SW480 (cell line): ENCODE results near the gene PRDX2.

Experiments used
- DNase-seq: peaks from one replicate; pipeline ENCODE4 v3.0.0-alpha.2; 2016; ENCODE audit warnings: low spot score

Gene PRDX2

GRCh38 chr19:12779162-12779993, 22.2 kb downstream of the PRDX2 start:
- peak; percentile 45 for DNase-seq

- no peak for DNase-seq
Observed at GRCh38 chr19:12778905-12779161, 22.8 kb downstream of the PRDX2 start.

GRCh38 chr19:12778017-12778904, 23.3 kb downstream of the PRDX2 start:
- peak; percentile 90 for DNase-seq

GRCh38 chr19:12777217-12778016, 24.2 kb downstream of the PRDX2 start:
- DNase-seq: peak; percentile 82

DNA sequence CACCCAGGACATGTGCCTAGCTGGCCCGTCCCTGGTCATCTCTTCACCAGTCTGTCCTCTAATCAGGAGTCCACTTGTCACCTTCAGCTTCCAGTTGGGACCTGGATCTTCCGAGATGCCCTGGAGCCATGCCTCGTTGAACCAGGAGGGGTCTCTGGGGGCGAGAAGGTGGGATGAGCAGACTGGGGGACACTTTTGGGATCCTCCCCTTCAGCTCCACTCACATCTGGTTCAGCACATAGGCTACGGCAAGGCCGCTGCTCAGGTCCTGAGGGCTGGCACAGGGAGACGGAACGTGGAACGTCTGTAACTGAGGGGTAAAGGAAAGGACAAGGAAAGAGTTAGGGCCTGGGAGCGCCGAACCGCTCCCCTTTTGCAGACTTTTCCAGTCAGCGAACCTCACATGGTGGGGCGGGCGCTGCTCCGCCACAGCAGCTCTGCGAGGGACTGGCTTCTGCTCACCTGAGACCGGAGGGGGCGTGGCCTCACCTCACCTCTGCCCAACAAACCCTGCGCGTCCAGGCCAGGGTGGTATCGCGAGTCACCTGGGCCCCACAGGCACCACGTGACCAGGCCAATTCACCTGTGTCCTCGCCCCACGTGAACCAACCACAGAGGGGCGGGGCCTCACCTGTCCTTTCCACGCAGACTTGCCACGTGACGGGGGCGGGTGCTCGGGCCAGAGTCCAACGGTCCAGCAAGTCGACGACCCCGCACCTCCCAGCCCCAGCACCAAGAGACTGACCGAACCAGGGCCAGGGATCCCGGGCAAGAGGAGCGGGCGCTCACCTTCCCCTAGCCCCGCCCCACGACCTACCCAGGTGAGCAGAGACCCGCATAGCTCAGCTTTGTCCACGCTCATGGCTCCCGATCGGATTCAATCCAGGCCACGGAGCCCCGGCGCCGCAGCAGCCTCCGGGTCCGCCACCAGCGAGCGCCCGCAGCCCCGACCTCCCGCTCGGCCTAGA, 26.7 kb downstream of the PRDX2 start, which contains the start of gene HOOK2:
Gene HOOK2, minus strand, starts transcription at position 965 of the 968 bp plus-strand sequence. Its CDS starts 103 bp downstream, at position 862.
- DNase-seq: peak; percentile 97

DNA sequence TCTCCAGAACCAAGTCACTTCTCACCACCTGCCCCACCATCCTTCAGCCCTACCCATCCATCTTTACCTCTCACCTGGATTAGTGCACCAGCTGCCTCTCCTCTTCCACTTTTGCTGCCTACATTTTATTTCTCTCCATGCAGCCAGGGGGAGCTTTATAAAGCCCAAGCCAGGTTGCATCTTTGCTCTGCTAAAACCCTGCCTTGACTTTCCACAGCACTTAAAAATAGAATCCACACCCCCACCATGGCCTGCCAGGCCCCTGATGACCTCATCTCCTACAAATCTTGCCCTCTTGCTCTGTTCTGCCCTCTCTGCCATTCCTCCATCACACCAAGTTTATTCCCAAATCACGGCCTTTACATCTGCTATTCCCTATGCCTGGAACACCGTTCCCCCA, 28.0 kb downstream of the PRDX2 start:
- DNase-seq: no peak

DNA sequence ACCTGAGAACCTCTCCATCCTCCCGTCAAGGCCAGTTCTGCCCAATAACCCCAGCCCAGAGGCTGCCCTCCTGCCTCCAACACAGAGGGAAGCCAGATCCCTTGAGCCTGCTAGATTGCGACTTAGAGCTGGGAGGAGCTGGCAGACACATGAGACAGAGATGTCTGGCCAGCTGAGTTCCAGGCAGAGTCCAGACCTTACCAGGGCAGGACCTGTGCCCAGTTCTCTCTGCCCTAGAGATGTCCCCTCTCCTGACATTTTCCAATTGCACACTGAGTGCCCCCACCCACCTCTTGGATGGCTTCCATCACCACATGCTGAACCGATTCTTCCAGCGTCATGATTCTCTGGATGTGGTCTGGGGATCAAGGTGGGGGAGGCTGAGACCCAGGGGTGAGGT, 29.3 kb downstream of the PRDX2 start:
- no peak for DNase-seq

- DNase-seq: no peak
Observed at GRCh38 chr19:12770922-12771321, 30.7 kb downstream of the PRDX2 start.

DNA sequence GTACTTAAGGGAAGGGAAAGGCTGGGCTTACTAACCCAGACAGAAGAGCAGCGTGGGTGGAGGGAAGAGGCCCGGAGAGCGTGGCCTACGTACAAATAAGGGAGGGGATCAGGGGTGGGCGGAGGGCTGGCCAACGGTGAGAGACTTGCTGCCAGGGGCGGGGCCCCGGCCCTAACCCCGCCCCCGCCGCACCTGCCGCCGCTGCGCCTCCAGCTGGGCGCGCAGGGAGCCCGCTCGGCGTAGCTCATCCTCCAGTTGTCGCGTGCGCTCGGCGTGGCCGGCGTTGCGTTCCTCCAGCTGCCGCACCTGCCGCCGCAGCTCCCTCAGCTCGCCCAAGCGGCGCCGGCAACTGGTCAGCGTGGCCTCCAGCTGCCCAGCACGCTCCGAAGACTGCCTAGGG, 31.9 kb downstream of the PRDX2 start:
- no peak for DNase-seq

DNA sequence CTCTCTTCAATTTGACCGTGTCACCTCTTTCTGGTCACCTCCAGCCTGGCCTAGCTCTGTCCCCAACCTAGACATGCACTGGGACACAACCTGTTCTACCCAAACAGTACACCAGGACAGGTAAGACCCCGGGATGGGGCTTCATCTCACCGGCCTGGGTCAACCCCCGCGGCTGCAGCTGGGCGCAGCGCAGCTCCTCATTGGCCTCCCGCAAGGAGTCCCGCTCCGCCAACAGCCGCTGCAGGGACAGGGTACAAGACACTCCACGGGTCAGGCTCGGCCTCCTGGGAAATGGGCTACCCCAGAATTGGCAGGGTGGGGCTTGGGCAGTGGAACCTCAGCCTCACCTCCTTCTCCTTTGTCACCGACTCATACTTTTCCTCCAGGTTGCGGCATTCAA, 33.9 kb downstream of the PRDX2 start:
- DNase-seq: no peak

DNA sequence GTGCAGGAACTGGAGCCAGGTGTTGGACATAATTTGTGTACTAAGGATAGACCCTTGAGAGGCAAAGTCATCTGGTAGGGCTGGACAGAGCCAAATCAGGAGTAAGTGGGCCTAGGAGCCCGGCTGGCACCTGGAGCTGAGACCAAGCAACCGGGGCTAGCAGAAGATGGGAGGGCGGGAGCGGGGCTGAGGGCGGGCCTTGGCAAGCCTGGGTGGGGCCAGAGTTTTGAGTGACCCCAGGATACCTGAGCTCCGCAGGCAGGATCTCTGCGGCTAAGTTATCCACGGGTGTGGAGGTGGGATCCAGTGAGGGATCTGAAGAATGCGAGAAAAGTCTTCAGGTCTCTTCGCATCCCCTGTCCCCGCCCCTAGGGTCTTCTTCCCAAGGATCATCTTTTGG, 34.5 kb downstream of the PRDX2 start:
- no peak for DNase-seq

- peak; percentile 90 for DNase-seq
Observed at GRCh38 chr19:12766051-12766521, 35.5 kb downstream of the PRDX2 start.

DNA sequence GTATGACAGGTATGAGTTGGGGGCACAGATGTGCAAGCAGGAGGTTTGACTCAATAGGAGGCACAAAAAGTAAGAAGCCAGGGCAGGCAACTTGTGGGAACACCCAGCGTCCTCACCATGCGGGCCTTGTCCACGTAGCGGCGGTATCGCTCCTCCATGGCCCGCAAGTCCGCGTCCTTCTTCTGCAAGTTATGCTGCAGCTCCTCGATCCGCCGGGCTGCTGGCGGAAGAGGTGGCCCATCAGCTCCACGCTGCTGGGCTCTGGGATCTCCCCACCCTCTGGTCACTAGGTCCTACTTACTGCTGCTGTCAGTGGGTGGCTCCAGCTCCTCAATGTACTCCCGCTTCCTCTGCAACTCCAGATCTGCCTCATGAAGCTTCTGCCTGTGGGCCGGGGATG, 36.9 kb downstream of the PRDX2 start:
- no peak for DNase-seq

DNA sequence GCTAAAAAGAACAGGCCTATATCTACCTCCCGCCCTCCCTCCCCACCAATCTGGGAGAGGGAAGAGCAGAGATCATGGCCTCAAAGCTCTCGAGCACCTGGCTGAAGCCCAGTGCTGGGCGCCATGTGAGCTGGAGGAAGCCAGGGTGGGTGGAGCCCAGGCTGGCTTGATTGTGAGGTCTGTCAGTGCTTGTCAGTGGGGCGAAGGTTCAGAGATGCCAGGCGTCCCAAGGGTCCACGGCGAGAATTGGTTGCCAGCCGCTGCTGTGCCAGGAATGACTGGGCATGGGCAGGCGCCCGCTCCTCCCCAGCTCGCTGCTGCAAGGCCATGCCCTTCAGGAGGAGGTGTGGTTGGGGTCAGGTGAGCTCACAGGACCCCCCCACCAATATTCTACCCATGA, 38.5 kb downstream of the PRDX2 start:
- no peak for DNase-seq

DNA sequence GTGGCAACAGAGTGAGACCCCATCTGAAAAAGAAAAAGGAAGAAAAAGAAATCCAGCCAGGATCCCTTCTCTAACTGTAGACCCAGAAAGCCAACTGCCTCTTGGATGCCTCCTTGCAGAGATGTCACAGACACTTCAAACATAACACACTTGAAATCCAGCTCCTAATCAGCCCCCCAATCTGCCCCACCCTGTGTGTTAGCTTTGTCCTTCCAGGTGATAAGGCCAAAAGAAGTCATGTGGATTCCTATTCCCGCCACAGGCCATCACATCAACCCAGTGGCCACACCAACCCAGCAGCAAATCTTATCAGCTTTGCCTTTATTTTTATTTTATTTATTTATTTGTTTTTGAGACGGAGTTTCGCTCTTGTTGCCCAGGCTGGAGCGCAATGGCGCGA, 41.9 kb downstream of the PRDX2 start:
- DNase-seq: no peak

DNA sequence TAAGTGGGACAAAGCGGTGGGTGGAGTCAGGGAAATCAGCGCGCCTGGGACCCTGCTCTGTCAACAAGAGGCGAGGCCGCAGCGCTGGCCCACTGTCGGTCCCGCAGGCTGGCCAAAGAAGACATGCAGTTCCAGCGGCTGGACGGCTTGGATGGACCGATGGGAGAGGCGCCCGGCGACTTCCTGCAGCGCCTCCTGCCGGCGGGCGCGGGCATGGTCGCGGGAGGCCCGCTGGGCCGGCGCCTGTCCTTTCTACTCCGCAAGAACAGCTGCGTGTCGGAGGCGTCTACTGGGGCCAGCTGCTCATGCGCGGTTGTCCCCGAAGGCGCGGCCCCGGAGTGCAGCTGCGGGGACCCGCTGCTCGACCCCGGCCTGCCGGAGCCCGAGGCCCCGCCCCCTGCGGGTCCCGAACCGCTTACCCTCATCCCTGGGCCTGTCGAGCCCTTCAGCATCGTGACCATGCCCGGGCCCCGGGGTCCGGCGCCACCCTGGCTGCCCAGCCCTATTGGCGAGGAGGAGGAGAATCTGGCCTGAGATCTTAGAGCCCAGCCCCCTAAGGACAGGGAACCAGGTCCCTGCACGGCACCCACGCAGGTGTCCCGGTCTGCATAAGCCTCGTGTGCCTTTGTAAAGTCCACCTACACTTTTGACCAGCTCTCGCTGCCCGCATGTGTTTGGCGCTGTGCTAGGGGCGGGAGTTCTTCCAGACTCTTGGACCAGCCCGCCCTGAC, 43.9 kb downstream of the PRDX2 start:
- peak; percentile 77 for DNase-seq

GRCh38 chr19:12756150-12756883, 45.3 kb downstream of the PRDX2 start:
- no peak for DNase-seq

GRCh38 chr19:12754465-12755196, 47.0 kb downstream of the PRDX2 start:
- DNase-seq: no peak
